PC-9 (cell line): ENCODE results near the gene DTYMK.

Experiments used
- CTCF ChIP-seq: fragments of 200-600 bp; sonication (generic); conservative IDR thresholded peaks from 2 replicates; pipeline ENCODE4 v1.6.1; 2017; ENCODE audit warnings: mixed run types, antibody characterized with exemption, mild to moderate bottlenecking, moderate library complexity
- EZH2 ChIP-seq: fragments of 200-600 bp; sonication (generic); IDR thresholded peaks from 2 replicates; pipeline ENCODE4 v1.8.0; 2017; ENCODE audit warnings: antibody characterized with exemption, low read depth

GRCh38 chr2:241670333-241671110 lies 16.1 kb downstream of the DTYMK start:
- TF ChIP-seq CTCF (no peak), EZH2 (no peak)
